ENCODE data around the gene TBRG4.

- TF ChIP-seq POLR2A (IDR thresholded peaks at IDR 0.05): no peak
- TF ChIP-seq CTCF (IDR thresholded peaks at IDR 0.05): no peak
- no peak for TF ChIP-seq POLR2AphosphoS5 (IDR thresholded peaks at IDR 0.05)
Observed at GRCh38 chr7:45155941-45156340, 44.4 kb upstream of the TBRG4 start.
